GM12892 (cell line): ENCODE data around the gene PPM1D.

ENCODE experiments used
- POLR2A ChIP-seq: IDR thresholded peaks from 2 replicates; pipeline ENCODE4 v1.6.1; 2011; ENCODE audit warnings: low read depth, low read length, control low read depth
- POLR2AphosphoS5 ChIP-seq: IDR thresholded peaks from 2 replicates; pipeline ENCODE4 v1.6.1; 2011; ENCODE audit warnings: low read depth, low read length, control low read depth
- TAF1 ChIP-seq: IDR thresholded peaks from 2 replicates; pipeline ENCODE4 v1.6.1; 2011; ENCODE audit warnings: low read depth, mild to moderate bottlenecking, control low read depth, low read length, borderline replicate concordance

- TF ChIP-seq TAF1: no peak
- TF ChIP-seq POLR2AphosphoS5: no peak
- no peak for TF ChIP-seq POLR2A
Observed at GRCh38 chr17:60646701-60647100, 46.7 kb downstream of the PPM1D start.
